K562 (cell line): Measurements from ENCODE around the gene KAT6B.

Experiments used
- MAFG ChIP-seq: fragments of 450-650 bp; conservative IDR thresholded peaks from 2 replicates; pipeline ENCODE4 v1.6.1; 2016; ENCODE audit warnings: missing genetic modification characterization, missing compliant biosample characterization
- MAX ChIP-seq: sonication (generic); formaldehyde crosslinking; IDR thresholded peaks from 2 replicates; pipeline ENCODE4 v1.9.0; 2022; ENCODE audit warnings: mild to moderate bottlenecking, missing genetic modification reagents
- NR1H2 ChIP-seq: sonication (generic); formaldehyde crosslinking; IDR thresholded peaks from 2 replicates; pipeline ENCODE4 v1.4.0; 2020; ENCODE audit warnings: mild to moderate bottlenecking, missing genetic modification reagents
- PHF8 ChIP-seq: fragments of 200-600 bp; sonication (generic); IDR thresholded peaks from 2 replicates; pipeline ENCODE4 v1.6.1; 2012; ENCODE audit warnings: mixed run types, mild to moderate bottlenecking, inconsistent platforms, low read length, moderate library complexity, borderline replicate concordance
- POLR2AphosphoS5 ChIP-seq: IDR thresholded peaks from 2 replicates; pipeline ENCODE4 v1.6.1; 2011; ENCODE audit warnings: mild to moderate bottlenecking, low read depth, low read length, moderate library complexity; ENCODE audit not compliant: control insufficient read depth, insufficient read depth
- SREBF1 ChIP-seq: fragments of 150-350 bp; IDR thresholded peaks from 2 replicates; pipeline ENCODE4 v1.6.1; 2014; ENCODE audit warnings: antibody characterized with exemption, low read depth, low read length, borderline replicate concordance
- TF ChIP-seq, protein P1 (sequence below): sonication (generic); formaldehyde crosslinking; IDR thresholded peaks from 2 replicates; pipeline ENCODE4 v1.5.0; 2020; ENCODE audit warnings: missing genetic modification reagents
- TF ChIP-seq, protein P2 (sequence below), 2 experiments: fragments of 450-650 bp in 1 of 2; sonication (generic) in 1 of 2; formaldehyde crosslinking; conservative IDR thresholded peaks; 2 replicates each; pipeline versions ENCODE4 v1.4.0 to v1.8.1; 2020 to 2022; ENCODE audit warnings: mild to moderate bottlenecking in 1 of 2, missing genetic modification reagents in 1 of 2
- TF ChIP-seq, protein P3 (sequence below), 2 experiments: fragments of 450-650 bp; formaldehyde crosslinking in 1 of 2; IDR thresholded peaks; 2 replicates each; pipeline versions ENCODE4 v1.4.0 to v1.6.1; 2014 to 2020; ENCODE audit warnings: mild to moderate bottlenecking in 2 of 2, borderline replicate concordance in 1 of 2, low read depth in 1 of 2
- TF ChIP-seq, protein P4 (sequence below): fragments of 450-650 bp; IDR thresholded peaks from 2 replicates; pipeline ENCODE4 v1.6.1; 2016; ENCODE audit warnings: low read depth, mild to moderate bottlenecking, moderate library complexity

DNA sequence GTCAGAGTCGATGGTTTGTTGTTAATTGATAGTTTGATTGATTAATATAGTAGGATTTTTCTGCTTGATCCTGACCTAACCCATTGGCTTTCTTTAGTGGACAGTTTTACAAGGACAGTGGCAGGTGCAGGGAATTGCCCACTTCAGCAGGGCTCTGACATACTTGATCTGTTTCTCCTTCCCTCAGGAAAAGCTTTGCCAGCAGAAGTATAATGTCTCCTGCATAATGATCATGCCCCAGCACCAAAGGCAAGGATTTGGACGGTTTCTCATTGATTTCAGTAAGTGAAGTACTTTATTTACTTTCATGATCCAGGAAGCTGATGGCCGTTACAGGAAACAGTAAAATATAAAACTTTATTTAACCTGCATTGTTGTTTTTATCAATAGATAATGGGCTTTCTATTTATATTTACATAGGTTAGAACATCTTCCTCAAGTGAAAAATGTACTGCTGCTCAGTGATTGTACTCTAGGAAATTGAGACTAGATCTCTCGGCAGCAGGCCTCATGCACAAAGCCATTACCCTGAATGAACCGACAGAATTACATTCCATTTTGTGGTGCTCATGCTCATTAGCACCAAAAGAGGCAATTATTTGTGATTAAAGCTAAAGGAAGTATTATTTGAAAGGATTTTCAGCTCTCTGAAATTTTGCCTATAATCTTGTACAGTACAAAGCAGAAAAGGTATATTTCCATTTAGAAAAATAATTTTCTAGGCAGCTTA lies 162.6 kb downstream of the KAT6B start:
- no peak for TF ChIP-seq PHF8
- TF ChIP-seq, protein P1, sequence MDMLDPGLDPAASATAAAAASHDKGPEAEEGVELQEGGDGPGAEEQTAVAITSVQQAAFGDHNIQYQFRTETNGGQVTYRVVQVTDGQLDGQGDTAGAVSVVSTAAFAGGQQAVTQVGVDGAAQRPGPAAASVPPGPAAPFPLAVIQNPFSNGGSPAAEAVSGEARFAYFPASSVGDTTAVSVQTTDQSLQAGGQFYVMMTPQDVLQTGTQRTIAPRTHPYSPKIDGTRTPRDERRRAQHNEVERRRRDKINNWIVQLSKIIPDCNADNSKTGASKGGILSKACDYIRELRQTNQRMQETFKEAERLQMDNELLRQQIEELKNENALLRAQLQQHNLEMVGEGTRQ = no peak
- TF ChIP-seq SREBF1 = no peak
- TF ChIP-seq NR1H2 (CRISPR knock-in tag) = no peak
- no peak for TF ChIP-seq MAX
- TF ChIP-seq, protein P2, sequence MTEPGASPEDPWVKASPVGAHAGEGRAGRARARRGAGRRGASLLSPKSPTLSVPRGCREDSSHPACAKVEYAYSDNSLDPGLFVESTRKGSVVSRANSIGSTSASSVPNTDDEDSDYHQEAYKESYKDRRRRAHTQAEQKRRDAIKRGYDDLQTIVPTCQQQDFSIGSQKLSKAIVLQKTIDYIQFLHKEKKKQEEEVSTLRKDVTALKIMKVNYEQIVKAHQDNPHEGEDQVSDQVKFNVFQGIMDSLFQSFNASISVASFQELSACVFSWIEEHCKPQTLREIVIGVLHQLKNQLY (CRISPR knock-in tag; conservative IDR thresholded peaks at IDR 0.05) = no peak
- TF ChIP-seq, protein P3, sequence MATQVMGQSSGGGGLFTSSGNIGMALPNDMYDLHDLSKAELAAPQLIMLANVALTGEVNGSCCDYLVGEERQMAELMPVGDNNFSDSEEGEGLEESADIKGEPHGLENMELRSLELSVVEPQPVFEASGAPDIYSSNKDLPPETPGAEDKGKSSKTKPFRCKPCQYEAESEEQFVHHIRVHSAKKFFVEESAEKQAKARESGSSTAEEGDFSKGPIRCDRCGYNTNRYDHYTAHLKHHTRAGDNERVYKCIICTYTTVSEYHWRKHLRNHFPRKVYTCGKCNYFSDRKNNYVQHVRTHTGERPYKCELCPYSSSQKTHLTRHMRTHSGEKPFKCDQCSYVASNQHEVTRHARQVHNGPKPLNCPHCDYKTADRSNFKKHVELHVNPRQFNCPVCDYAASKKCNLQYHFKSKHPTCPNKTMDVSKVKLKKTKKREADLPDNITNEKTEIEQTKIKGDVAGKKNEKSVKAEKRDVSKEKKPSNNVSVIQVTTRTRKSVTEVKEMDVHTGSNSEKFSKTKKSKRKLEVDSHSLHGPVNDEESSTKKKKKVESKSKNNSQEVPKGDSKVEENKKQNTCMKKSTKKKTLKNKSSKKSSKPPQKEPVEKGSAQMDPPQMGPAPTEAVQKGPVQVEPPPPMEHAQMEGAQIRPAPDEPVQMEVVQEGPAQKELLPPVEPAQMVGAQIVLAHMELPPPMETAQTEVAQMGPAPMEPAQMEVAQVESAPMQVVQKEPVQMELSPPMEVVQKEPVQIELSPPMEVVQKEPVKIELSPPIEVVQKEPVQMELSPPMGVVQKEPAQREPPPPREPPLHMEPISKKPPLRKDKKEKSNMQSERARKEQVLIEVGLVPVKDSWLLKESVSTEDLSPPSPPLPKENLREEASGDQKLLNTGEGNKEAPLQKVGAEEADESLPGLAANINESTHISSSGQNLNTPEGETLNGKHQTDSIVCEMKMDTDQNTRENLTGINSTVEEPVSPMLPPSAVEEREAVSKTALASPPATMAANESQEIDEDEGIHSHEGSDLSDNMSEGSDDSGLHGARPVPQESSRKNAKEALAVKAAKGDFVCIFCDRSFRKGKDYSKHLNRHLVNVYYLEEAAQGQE (IDR thresholded peaks at IDR 0.05; ENCODE audit: borderline replicate concordance) = no peak
- TF ChIP-seq, protein P3 (CRISPR knock-in tag; IDR thresholded peaks at IDR 0.05; ENCODE audit: low read depth) = no peak
- no peak for TF ChIP-seq MAFG (tag)
- TF ChIP-seq POLR2AphosphoS5 = no peak
- TF ChIP-seq, protein P4, sequence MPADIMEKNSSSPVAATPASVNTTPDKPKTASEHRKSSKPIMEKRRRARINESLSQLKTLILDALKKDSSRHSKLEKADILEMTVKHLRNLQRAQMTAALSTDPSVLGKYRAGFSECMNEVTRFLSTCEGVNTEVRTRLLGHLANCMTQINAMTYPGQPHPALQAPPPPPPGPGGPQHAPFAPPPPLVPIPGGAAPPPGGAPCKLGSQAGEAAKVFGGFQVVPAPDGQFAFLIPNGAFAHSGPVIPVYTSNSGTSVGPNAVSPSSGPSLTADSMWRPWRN = no peak
